Measurements from ENCODE around the gene ZBTB33. TPM values are rescaled to one million over a fixed set of nuclear protein-coding genes. Genes with fewer than 3 reads are reported as not detected.

ZBTB33 gene, protein sequence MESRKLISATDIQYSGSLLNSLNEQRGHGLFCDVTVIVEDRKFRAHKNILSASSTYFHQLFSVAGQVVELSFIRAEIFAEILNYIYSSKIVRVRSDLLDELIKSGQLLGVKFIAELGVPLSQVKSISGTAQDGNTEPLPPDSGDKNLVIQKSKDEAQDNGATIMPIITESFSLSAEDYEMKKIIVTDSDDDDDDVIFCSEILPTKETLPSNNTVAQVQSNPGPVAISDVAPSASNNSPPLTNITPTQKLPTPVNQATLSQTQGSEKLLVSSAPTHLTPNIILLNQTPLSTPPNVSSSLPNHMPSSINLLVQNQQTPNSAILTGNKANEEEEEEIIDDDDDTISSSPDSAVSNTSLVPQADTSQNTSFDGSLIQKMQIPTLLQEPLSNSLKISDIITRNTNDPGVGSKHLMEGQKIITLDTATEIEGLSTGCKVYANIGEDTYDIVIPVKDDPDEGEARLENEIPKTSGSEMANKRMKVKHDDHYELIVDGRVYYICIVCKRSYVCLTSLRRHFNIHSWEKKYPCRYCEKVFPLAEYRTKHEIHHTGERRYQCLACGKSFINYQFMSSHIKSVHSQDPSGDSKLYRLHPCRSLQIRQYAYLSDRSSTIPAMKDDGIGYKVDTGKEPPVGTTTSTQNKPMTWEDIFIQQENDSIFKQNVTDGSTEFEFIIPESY
- total RNA-seq: 10 to 100 TPM; 10.7 to 12.9 (median 11.4) TPM

- Mint-ChIP-seq H3K27me3 (ENCODE audit: low read depth) (no peaks in the 10 kb centered on the region), H3K4me1 (ENCODE audit: low read depth) (peaks cover 15% of the 10 kb centered on the region), H3K36me3 (ENCODE audit: insufficient read depth) (peaks cover 15% of the 10 kb centered on the region), H3K4me3 (peak within 1 kb of the TSS; percentile 95), H3K9me3 (no peaks in the 10 kb centered on the region)
- ATAC-seq (peak; percentile 98 to 99), DNase-seq (peak; percentile 75)
Measured at GRCh38 chrX:120250522-120251271, at the start of gene ZBTB33. ZBTB33 (plus strand) TSS chrX:120250812; CDS start chrX:120253416, 2,604 bp downstream.

- no peak for DNase-seq
- Mint-ChIP-seq H3K27me3 (ENCODE audit: low read depth) (no peaks in the 10 kb centered on the region), H3K36me3 (ENCODE audit: insufficient read depth) (no peaks in the 10 kb centered on the region), H3K4me1 (ENCODE audit: low read depth) (peaks cover 3% of the 10 kb centered on the region), H3K4me3 (no peak overlapping the region), H3K9me3 (no peaks in the 10 kb centered on the region)
- no peak for ATAC-seq
Measured at GRCh38 chrX:120200851-120201250, 49.8 kb upstream of the ZBTB33 start.

GRCh38 chrX:120205816-120206753 lies 44.5 kb upstream of the ZBTB33 start:
- H3K4me3 Mint-ChIP-seq: no peak overlapping the region
- no peaks in the 10 kb centered on the region for H3K4me1 Mint-ChIP-seq (ENCODE audit: low read depth)
- H3K36me3 Mint-ChIP-seq (ENCODE audit: insufficient read depth): peaks cover 2% of the 10 kb centered on the region
- H3K9me3 Mint-ChIP-seq: no peaks in the 10 kb centered on the region
- H3K27me3 Mint-ChIP-seq (ENCODE audit: low read depth): no peaks in the 10 kb centered on the region
- DNase-seq (no peak), ATAC-seq (no peak)

DNA sequence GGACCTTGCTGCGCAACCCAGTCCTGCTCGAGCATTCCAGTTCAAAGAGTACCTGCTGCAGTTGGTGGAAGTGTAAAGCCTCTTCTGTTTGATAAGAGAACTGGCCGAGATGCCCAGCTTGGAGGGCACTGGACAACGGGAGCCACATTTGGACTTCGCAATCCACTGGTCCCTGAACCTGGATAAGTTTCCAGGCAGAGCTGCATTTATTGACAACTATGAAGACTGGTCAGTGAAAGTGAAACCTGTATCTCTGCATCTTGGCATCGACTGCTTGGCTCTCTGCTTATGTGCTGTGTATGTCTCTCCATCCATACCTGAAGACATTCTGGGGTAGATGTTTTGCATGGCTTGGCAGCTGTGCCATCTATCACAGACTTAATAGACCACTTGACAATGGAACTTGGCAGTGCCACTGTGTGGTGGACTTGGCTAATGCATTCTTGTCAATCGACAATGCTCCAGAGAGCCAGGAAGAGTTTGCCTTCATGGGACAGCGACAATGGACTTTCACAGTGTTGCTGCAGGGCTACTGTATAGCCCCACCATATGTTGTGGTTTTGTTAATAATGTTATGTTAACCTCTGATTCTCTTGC lies 43.5 kb upstream of the ZBTB33 start:
- Mint-ChIP-seq H3K27me3 (ENCODE audit: low read depth) (no peaks in the 10 kb centered on the region), H3K4me3 (no peak overlapping the region), H3K36me3 (ENCODE audit: insufficient read depth) (peaks cover 2% of the 10 kb centered on the region), H3K4me1 (ENCODE audit: low read depth) (no peaks in the 10 kb centered on the region), H3K9me3 (no peaks in the 10 kb centered on the region)
- ATAC-seq: no peak
- DNase-seq: no peak

DNA sequence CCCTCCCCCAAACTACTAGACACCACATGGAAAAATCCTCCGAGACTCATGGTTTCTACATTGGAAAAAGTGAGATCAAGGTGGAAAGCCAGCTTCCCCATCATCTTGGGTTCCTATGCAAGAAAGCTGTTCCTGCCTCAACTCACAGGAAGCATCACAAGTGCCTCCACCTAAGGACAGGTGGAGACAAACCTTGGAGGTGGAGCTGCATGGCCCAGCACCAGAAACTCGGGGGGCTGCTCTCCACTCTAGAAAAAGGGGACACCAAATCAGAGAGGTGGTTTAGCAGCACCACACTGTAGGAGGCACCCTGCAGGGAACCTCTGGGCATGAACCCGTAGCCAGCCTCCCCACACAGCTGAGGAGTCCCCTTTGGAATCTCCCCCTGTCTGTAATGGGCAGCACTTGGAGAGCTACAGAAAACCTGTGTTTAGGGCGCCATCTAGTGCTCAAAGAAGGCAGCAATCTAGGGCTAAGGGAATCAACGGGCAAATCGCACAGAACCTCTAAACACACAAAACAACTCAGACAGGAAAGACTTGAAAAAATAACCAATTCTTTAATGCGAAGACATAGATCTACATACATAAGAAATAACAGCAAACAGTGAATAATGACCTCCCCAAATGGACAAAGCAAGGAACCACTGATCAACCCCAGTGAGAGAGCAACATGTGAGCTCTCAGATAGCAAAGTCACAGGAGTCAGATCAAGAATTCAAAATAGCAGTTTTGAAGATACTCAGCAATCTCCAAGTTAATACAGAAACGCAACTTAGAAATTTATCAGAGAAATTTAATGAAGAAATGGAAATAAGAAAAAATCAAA lies 37.0 kb upstream of the ZBTB33 start:
- H3K9me3 Mint-ChIP-seq: no peaks in the 10 kb centered on the region
- H3K27me3 Mint-ChIP-seq (ENCODE audit: low read depth): no peaks in the 10 kb centered on the region
- H3K4me3 Mint-ChIP-seq: no peak overlapping the region
- ATAC-seq (peak; percentile 69 to 73), DNase-seq (peak; percentile 46)
- peaks cover 4% of the 10 kb centered on the region for H3K36me3 Mint-ChIP-seq (ENCODE audit: insufficient read depth)
- peaks cover 6% of the 10 kb centered on the region for H3K4me1 Mint-ChIP-seq (ENCODE audit: low read depth)

GRCh38 chrX:120223374-120223773 lies 27.2 kb upstream of the ZBTB33 start:
- Mint-ChIP-seq H3K36me3 (ENCODE audit: insufficient read depth) (peaks cover 7% of the 10 kb centered on the region), H3K27me3 (ENCODE audit: low read depth) (no peaks in the 10 kb centered on the region), H3K9me3 (no peaks in the 10 kb centered on the region), H3K4me3 (no peak overlapping the region), H3K4me1 (ENCODE audit: low read depth) (no peaks in the 10 kb centered on the region)
- ATAC-seq (no peak), DNase-seq (no peak)

DNA sequence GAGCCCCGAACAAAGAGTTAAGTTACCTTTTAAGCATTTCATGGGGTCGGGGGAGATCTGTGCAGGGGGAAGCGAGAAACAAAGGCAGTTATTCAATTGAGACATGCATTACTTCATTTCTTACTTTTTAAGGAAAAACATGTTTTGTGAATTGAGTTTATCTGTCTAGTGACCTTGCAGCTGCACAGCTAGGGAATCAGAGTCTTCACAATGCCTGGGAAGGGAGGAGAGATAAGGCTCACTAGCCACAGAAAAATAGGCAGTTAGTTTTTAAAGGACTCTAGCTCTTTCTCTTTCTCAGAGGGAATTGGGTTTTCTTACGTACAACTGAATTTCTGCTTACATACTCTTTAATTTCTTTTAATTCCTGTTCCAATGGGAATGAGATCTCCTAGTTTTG lies 26.2 kb upstream of the ZBTB33 start:
- Mint-ChIP-seq H3K36me3 (ENCODE audit: insufficient read depth) (peaks cover 7% of the 10 kb centered on the region), H3K9me3 (no peaks in the 10 kb centered on the region), H3K4me3 (no peak overlapping the region), H3K27me3 (ENCODE audit: low read depth) (no peaks in the 10 kb centered on the region), H3K4me1 (ENCODE audit: low read depth) (no peaks in the 10 kb centered on the region)
- ATAC-seq: no peak
- DNase-seq: no peak

DNA sequence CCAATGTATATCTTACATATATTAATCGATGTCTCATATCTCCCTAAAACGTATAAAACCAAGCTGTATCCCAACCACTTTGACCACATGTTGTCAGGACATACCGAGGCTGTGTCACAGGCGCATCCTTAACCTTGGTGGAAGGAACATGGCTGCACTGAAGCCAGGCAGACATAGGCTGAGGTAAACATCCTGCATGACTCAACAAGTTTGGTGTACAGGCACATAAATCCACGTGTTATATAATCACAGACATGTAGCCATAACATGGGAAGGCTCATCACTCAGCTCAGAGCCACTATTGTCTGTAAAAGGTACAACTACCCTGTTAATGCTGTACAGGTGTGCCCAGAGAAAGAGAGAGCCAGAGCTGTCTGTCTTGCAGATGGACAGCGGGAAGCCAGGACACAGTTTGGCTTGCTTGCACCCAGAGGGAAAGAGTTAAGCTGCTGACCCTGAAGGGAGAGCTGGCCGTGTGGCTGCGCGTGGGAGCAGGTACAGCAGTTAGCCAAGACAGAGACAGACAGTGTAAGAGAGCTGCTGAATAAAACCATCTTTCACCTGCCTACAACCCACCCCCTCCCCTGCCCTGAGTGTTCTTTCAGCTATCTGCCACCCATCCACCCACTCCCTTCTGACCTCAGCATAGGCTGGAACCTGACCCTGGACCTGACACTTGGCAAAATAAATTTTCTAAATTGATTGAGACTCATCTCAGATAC lies 22.3 kb upstream of the ZBTB33 start:
- peaks cover 5% of the 10 kb centered on the region for H3K36me3 Mint-ChIP-seq (ENCODE audit: insufficient read depth)
- H3K4me3 Mint-ChIP-seq: no peak overlapping the region
- H3K27me3 Mint-ChIP-seq (ENCODE audit: low read depth): no peaks in the 10 kb centered on the region
- no peaks in the 10 kb centered on the region for H3K9me3 Mint-ChIP-seq
- no peak for DNase-seq
- ATAC-seq: no peak
- no peaks in the 10 kb centered on the region for H3K4me1 Mint-ChIP-seq (ENCODE audit: low read depth)

GRCh38 chrX:120235284-120235683 lies 15.3 kb upstream of the ZBTB33 start:
- Mint-ChIP-seq H3K9me3 (no peaks in the 10 kb centered on the region), H3K27me3 (ENCODE audit: low read depth) (no peaks in the 10 kb centered on the region), H3K36me3 (ENCODE audit: insufficient read depth) (peaks cover 10% of the 10 kb centered on the region), H3K4me3 (no peak overlapping the region), H3K4me1 (ENCODE audit: low read depth) (no peaks in the 10 kb centered on the region)
- ATAC-seq (no peak), DNase-seq (no peak)

- H3K27me3 Mint-ChIP-seq (ENCODE audit: low read depth): no peaks in the 10 kb centered on the region
- DNase-seq (no peak), ATAC-seq (no peak)
- H3K36me3 Mint-ChIP-seq (ENCODE audit: insufficient read depth): peaks cover 10% of the 10 kb centered on the region
- no peak overlapping the region for H3K4me3 Mint-ChIP-seq
- no peaks in the 10 kb centered on the region for H3K9me3 Mint-ChIP-seq
- no peaks in the 10 kb centered on the region for H3K4me1 Mint-ChIP-seq (ENCODE audit: low read depth)
Measured at GRCh38 chrX:120236687-120237479, 13.7 kb upstream of the ZBTB33 start.

GRCh38 chrX:120238933-120239332 lies 11.7 kb upstream of the ZBTB33 start:
- Mint-ChIP-seq H3K9me3 (no peaks in the 10 kb centered on the region), H3K4me3 (no peak overlapping the region), H3K36me3 (ENCODE audit: insufficient read depth) (peaks cover 10% of the 10 kb centered on the region), H3K27me3 (ENCODE audit: low read depth) (no peaks in the 10 kb centered on the region), H3K4me1 (ENCODE audit: low read depth) (peaks cover 11% of the 10 kb centered on the region)
- no peak for ATAC-seq
- DNase-seq: no peak

- Mint-ChIP-seq H3K9me3 (no peaks in the 10 kb centered on the region), H3K4me3 (no peak overlapping the region), H3K27me3 (ENCODE audit: low read depth) (no peaks in the 10 kb centered on the region), H3K36me3 (ENCODE audit: insufficient read depth) (peaks cover 3% of the 10 kb centered on the region), H3K4me1 (ENCODE audit: low read depth) (peaks cover 17% of the 10 kb centered on the region)
- ATAC-seq: no peak
- DNase-seq: no peak
Measured at GRCh38 chrX:120242813-120243212, 7.8 kb upstream of the ZBTB33 start.

Data from activated T-cell treated with anti-CD3 and anti-CD28 coated beads, Interleukin-2, amount 50 U/mL, for 4 hours (primary cell).